Common myeloid progenitor, CD34-positive (primary cell): ENCODE results near the gene SH3GL3.

ENCODE experiments used
- CTCF ChIA-PET: fragments of 350-600 bp; sonication (Branson Sonifier 250); formaldehyde crosslinking; loops from one replicate; lab custom pipeline; 2021; ENCODE audit warnings: antibody characterized with exemption; lab: Charles Lee
- POLR2A ChIA-PET: fragments of 350-600 bp; sonication (Branson Sonifier 250); formaldehyde crosslinking; loops from one replicate; lab custom pipeline; 2021; ENCODE audit warnings: antibody characterized with exemption; lab: Charles Lee
- DNase-seq, 3 donors: peaks; one replicate each; pipeline versions ENCODE4 v3.0.0 to v3.0.0-alpha.2; 2013
- H3K27ac ChIP-seq, 2 experiments: 1 replicate in 1 of 2; 2 replicates in 1 of 2; pipeline ENCODE4 v1.7.0; 2013; ENCODE audit warnings: inconsistent platforms in 2 of 2, low read length in 2 of 2, mild to moderate bottlenecking in 2 of 2, low read depth in 1 of 2, moderate library complexity in 1 of 2; ENCODE audit not compliant: severe bottlenecking in 2 of 2, insufficient read depth in 1 of 2, poor library complexity in 1 of 2
- H3K27me3 ChIP-seq, 5 experiments: replicated peaks in 2 of 5; 1 replicate in 3 of 5; 2 replicates in 2 of 5; pipeline versions ENCODE4 v1.6.1 to v1.7.0; 2013; ENCODE audit warnings: low read length in 4 of 5, mild to moderate bottlenecking in 2 of 5, moderate library complexity in 2 of 5, inconsistent platforms in 1 of 5; ENCODE audit not compliant: insufficient read depth in 5 of 5, control insufficient read depth in 4 of 5
- H3K36me3 ChIP-seq, 4 experiments: 1 replicate in 2 of 4; 2 replicates in 2 of 4; pipeline versions ENCODE4 v1.6.1 to v1.7.0; 2013; ENCODE audit warnings: low read length in 3 of 4, control low read depth in 1 of 4, mild to moderate bottlenecking in 1 of 4; ENCODE audit not compliant: control insufficient read depth in 4 of 4, insufficient read depth in 4 of 4
- H3K4me1 ChIP-seq, 4 experiments: 1 replicate in 3 of 4; 2 replicates in 1 of 4; pipeline versions ENCODE4 v1.6.1 to v1.7.1; 2013; ENCODE audit warnings: low read length in 3 of 4, mild to moderate bottlenecking in 3 of 4, control low read depth in 1 of 4, inconsistent platforms in 1 of 4, moderate library complexity in 1 of 4; ENCODE audit not compliant: control insufficient read depth in 4 of 4, insufficient read depth in 4 of 4; ENCODE audit errors: control extremely low read depth in 1 of 4
- H3K4me3 ChIP-seq, 7 experiments: 1 replicate in 4 of 7; 2 replicates in 3 of 7; pipeline versions ENCODE4 v1.5.1 to v1.7.0; 2013; ENCODE audit warnings: mild to moderate bottlenecking in 7 of 7, low read length in 6 of 7, moderate library complexity in 6 of 7, inconsistent platforms in 2 of 7, low read depth in 2 of 7, control low read depth in 1 of 7; ENCODE audit not compliant: insufficient read depth in 4 of 7, control insufficient read depth in 1 of 7; ENCODE audit errors: extremely low read depth in 1 of 7
- H3K9me3 ChIP-seq, 5 experiments: 1 replicate in 4 of 5; 2 replicates in 1 of 5; pipeline versions ENCODE4 v1.6.1 to v1.7.1; 2013; ENCODE audit warnings: low read length in 4 of 5, mild to moderate bottlenecking in 2 of 5, inconsistent platforms in 1 of 5, low read depth in 1 of 5, moderate library complexity in 1 of 5; ENCODE audit not compliant: control insufficient read depth in 4 of 5, insufficient read depth in 2 of 5; ENCODE audit errors: control extremely low read depth in 1 of 5
- WGBS: methylation state at CpG from one replicate; pipeline ENCODE4 v1.1.5; 2013; ENCODE audit not compliant: insufficient coverage; 5-methylcytosine and 5-hydroxymethylcytosine counted together

Gene SH3GL3

GRCh38 chr15:83457149-83457548 lies 10.0 kb downstream of the SH3GL3 start:
- H3K4me3 ChIP-seq, result no peak overlapping the region
- H3K4me1 ChIP-seq, result no peaks in the 10 kb centered on the region
- no peaks in the 10 kb centered on the region for H3K9me3 ChIP-seq
- POLR2A ChIA-PET, result no interaction called here
- CTCF ChIA-PET, result no interaction called here
- H3K27ac ChIP-seq, result no peak overlapping the region
- no peak for DNase-seq
- no peaks in the 10 kb centered on the region for H3K27me3 ChIP-seq
- no CpG with 5 or more reads among the region's 1 CpG for WGBS
- H3K36me3 ChIP-seq, result no peaks in the 10 kb centered on the region

GRCh38 chr15:83458381-83458780 lies 11.2 kb downstream of the SH3GL3 start:
- Histone ChIP-seq H3K4me3 (no peak overlapping the region), H3K4me1 (no peaks in the 10 kb centered on the region), H3K27ac (no peak overlapping the region), H3K9me3 (no peaks in the 10 kb centered on the region), H3K27me3 (no peaks in the 10 kb centered on the region), H3K36me3 (no peaks in the 10 kb centered on the region)
- WGBS, result 98% methylated on average over 3 of the region's 3 CpGs
- ChIA-PET CTCF (no interaction called here), POLR2A (no interaction called here)
- DNase-seq, result no peak

DNA sequence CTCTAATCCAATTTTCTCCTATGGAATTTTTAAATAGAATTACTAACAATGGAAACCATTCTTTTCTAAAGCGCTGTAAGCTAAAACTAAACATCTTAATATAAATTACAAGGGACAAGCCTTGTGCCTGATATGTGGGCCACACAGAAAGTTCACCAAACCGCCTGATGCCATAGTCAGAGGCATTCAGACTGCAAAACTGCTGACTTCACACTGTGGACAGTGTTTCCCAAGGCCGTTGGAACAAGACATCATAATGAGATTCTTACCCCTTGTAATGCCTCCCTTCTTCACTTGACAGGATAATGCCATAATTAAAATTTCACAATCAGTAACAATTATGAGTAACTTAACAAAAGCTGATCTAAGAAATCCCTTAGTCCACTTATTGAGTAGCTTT lies 14.9 kb downstream of the SH3GL3 start:
- POLR2A ChIA-PET, result no interaction called here

GRCh38 chr15:83462953-83463433 lies 15.9 kb downstream of the SH3GL3 start:
- WGBS, result 0% methylated on average over 3 of the region's 4 CpGs
- CTCF ChIA-PET, result interaction anchor here (0.8 to 1.0 kb wide), 3 partner anchors 17 to 18 kb away, joined by 3 read pairs; no protein-coding TSS in a partner anchor

More for the DNA sequence above, 14.9 kb downstream of the SH3GL3 start:
- DNase-seq, result no peak
- WGBS, result 97% methylated on average over 3 of the region's 3 CpGs
- CTCF ChIA-PET, result no interaction called here
- Histone ChIP-seq H3K4me1 (peaks cover 0 to 3% (median 1%) of the 10 kb centered on the region in 4 experiments), H3K27me3 (no peaks in the 10 kb centered on the region), H3K9me3 (no peaks in the 10 kb centered on the region), H3K36me3 (no peaks in the 10 kb centered on the region), H3K4me3 (no peak overlapping the region), H3K27ac (no peak overlapping the region)

DNA sequence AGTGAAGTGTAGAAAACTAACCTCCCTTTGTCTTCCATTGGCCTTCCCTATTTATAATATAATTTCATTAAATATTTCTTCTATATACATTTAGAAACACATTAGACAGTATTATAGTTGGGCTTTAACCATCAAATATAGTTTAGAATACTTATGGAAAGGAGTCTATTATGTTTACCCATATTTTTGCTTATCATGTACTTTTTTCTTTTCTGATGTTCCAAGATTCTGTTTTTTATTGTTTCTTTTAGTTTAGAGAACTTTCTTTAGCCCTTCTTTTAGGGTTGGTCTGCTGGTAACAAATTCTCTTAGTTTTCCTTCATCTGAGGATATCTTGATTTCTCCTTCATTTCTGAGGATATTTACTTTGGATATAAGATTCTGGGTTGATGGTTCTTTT lies 23.7 kb downstream of the SH3GL3 start:
- no peak for DNase-seq
- ChIA-PET CTCF (no interaction called here), POLR2A (no interaction called here)

More at GRCh38 chr15:83462953-83463433, 15.9 kb downstream of the SH3GL3 start:
- Histone ChIP-seq H3K9me3 (no peaks in the 10 kb centered on the region), H3K4me3 (no peak overlapping the region), H3K36me3 (no peaks in the 10 kb centered on the region), H3K27ac (no peak overlapping the region), H3K27me3 (no peaks in the 10 kb centered on the region), H3K4me1 (peaks cover 0 to 3% (median 1%) of the 10 kb centered on the region in 4 experiments)
- DNase-seq, result peak; percentile 30 to 65 (median 34)
- POLR2A ChIA-PET, result no interaction called here

DNA sequence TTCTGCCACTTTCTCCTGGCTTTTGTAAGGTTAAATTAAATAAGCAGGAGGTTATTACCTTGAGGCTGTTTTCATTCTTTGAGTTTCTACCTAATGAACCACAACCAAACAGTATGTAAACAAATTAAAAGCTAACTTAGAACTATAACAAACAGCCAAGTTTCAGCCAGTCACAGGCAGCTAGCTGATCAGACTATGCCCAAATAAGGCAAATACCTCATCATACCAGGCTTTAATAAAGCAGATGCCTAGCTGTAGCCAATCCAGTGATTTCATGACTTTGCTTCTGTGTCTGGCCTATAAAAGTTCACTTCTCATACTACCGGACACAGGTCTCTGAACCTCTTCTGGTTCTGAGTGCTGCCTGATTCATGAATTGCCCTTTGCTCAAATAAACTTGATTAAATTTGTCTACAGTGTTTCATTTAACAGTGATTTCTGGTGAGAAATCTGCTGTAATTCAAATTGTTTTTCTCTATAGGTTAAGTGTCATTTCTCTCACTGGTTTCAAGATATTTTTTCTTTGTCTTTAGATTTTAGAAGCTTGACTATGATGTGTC lies 24.2 kb downstream of the SH3GL3 start:
- ChIA-PET CTCF (no interaction called here), POLR2A (no interaction called here)
- H3K36me3 ChIP-seq, result no peaks in the 10 kb centered on the region
- WGBS, result no CpG with 5 or more reads among the region's 1 CpG
- no peaks in the 10 kb centered on the region for H3K4me1 ChIP-seq
- H3K4me3 ChIP-seq, result no peak overlapping the region
- no peak overlapping the region for H3K27ac ChIP-seq
- H3K9me3 ChIP-seq, result no peaks in the 10 kb centered on the region
- H3K27me3 ChIP-seq, result no peaks in the 10 kb centered on the region
- DNase-seq, result no peak

More for the DNA sequence above, 23.7 kb downstream of the SH3GL3 start:
- H3K27ac ChIP-seq, result no peak overlapping the region
- no peaks in the 10 kb centered on the region for H3K27me3 ChIP-seq
- H3K9me3 ChIP-seq, result no peaks in the 10 kb centered on the region
- no peaks in the 10 kb centered on the region for H3K4me1 ChIP-seq
- H3K36me3 ChIP-seq, result no peaks in the 10 kb centered on the region
- H3K4me3 ChIP-seq, result no peak overlapping the region

- no peaks in the 10 kb centered on the region for H3K27me3 ChIP-seq
- ChIA-PET POLR2A (no interaction called here), CTCF (no interaction called here)
- no peaks in the 10 kb centered on the region for H3K4me1 ChIP-seq
- no peaks in the 10 kb centered on the region for H3K36me3 ChIP-seq
- H3K27ac ChIP-seq, result no peak overlapping the region
- no peak for DNase-seq
- WGBS, result 87% methylated on average over 3 of the region's 3 CpGs
- no peaks in the 10 kb centered on the region for H3K9me3 ChIP-seq
- no peak overlapping the region for H3K4me3 ChIP-seq
Measured at GRCh38 chr15:83472151-83472550, 25.0 kb downstream of the SH3GL3 start.
